HFFc6 (cell line): Measurements from ENCODE around the gene TRPM7. TPM values are rescaled to one million over a fixed set of nuclear protein-coding genes. Genes with fewer than 3 reads are reported as not detected.

Experiments used
- DNase-seq: peaks from one replicate; pipeline ENCODE4 v3.0.0-alpha.2; 2018
- H3K27ac Mint-ChIP-seq: 2 replicates; pipeline ENCODE4 v1.8.0; 2020; ENCODE audit warnings: mild to moderate bottlenecking, mixed read lengths
- H3K27me3 Mint-ChIP-seq: 2 replicates; pipeline ENCODE4 v1.8.0; 2021; ENCODE audit warnings: mild to moderate bottlenecking, moderate library complexity, mixed read lengths; ENCODE audit not compliant: insufficient read depth
- H3K36me3 Mint-ChIP-seq: 2 replicates; pipeline ENCODE4 v1.8.0; 2021; ENCODE audit warnings: low read depth, mixed read lengths
- H3K4me1 Mint-ChIP-seq: 2 replicates; pipeline ENCODE4 v1.8.0; 2020; ENCODE audit warnings: low read depth, mixed read lengths
- H3K4me3 Mint-ChIP-seq: 2 replicates; pipeline ENCODE4 v1.8.0; 2020; ENCODE audit warnings: mild to moderate bottlenecking, moderate library complexity, mixed read lengths
- H3K9me3 Mint-ChIP-seq: 2 replicates; pipeline ENCODE4 v1.8.0; 2020; ENCODE audit warnings: mild to moderate bottlenecking, mixed read lengths
- CTCF ChIP-seq: fragments of 200-600 bp; sonication (generic); IDR thresholded peaks from 2 replicates; pipeline ENCODE4 v1.5.0; 2021; ENCODE audit warnings: antibody characterized with exemption, mild to moderate bottlenecking
- total RNA-seq, 6 experiments: library from RNA; stranded (reverse); fragmentation: NEBNext Ultra II Directional; extraction: Animal tissue kit (Norgen Biotek cat#: 25700); gene quantifications; 2 replicates in 1 of 6; 3 replicates in 5 of 6; pipeline ENCODE4 v1.2.3, GENCODE V29; 2021

Gene TRPM7
- total RNA-seq, 6 experiments from 2014 or later = 20.6 to 24.6 (median 23.5) TPM

- Mint-ChIP-seq H3K36me3 (peaks cover 16% of the 10 kb centered on the region; the same call in 1 of the 2 replicates), H3K9me3 (no peaks in the 10 kb centered on the region), H3K27ac (peak overlapping the region; percentile 96), H3K4me3 (peak overlapping the region; percentile 99), H3K4me1 (peaks cover 39% of the 10 kb centered on the region), H3K27me3 (peaks cover 2% of the 10 kb centered on the region; the same call in 1 of the 2 replicates)
- no peak for DNase-seq
- TF ChIP-seq CTCF = no peak
Measured at GRCh38 chr15:50687302-50687902, 805 bp upstream of the TRPM7 start.

- H3K36me3 Mint-ChIP-seq = peaks cover 16% of the 10 kb centered on the region; the same call in 1 of the 2 replicates
- DNase-seq = peak; percentile 7
- TF ChIP-seq CTCF = no peak
- H3K4me3 Mint-ChIP-seq = peak overlapping the region; percentile 99
- peaks cover 42% of the 10 kb centered on the region for H3K4me1 Mint-ChIP-seq
- H3K9me3 Mint-ChIP-seq = no peaks in the 10 kb centered on the region
- peak overlapping the region; percentile 96 for H3K27ac Mint-ChIP-seq
- H3K27me3 Mint-ChIP-seq = peaks cover 2% of the 10 kb centered on the region; the same call in 1 of the 2 replicates
Measured at GRCh38 chr15:50685976-50686468, 575 bp downstream of the TRPM7 start.

- Mint-ChIP-seq H3K27me3 (peaks cover 2% of the 10 kb centered on the region; the same call in 1 of the 2 replicates), H3K9me3 (no peaks in the 10 kb centered on the region), H3K4me1 (peaks cover 42% of the 10 kb centered on the region), H3K27ac (peak overlapping the region; percentile 96), H3K4me3 (peak overlapping the region; percentile 99), H3K36me3 (peaks cover 16% of the 10 kb centered on the region; the same call in 1 of the 2 replicates)
- DNase-seq = no peak
- no peak for TF ChIP-seq CTCF
Measured at GRCh38 chr15:50685191-50685975, 1.2 kb downstream of the TRPM7 start.

GRCh38 chr15:50681467-50681866 is 5.1 kb downstream of the TRPM7 start:
- Mint-ChIP-seq H3K36me3 (peaks cover 16% of the 10 kb centered on the region; the same call in 1 of the 2 replicates), H3K27me3 (peaks cover 4% of the 10 kb centered on the region; the same call in 1 of the 2 replicates), H3K4me3 (no peak overlapping the region)

More at GRCh38 chr15:50681467-50681866, 5.1 kb downstream of the TRPM7 start:
- H3K9me3 Mint-ChIP-seq = no peaks in the 10 kb centered on the region
- DNase-seq = no peak
- H3K27ac Mint-ChIP-seq = no peak overlapping the region
- peaks cover 38% of the 10 kb centered on the region for H3K4me1 Mint-ChIP-seq
- TF ChIP-seq CTCF = no peak
